GM19395 (cell line): ENCODE results near the gene SMOC1.

Experiments
- ATAC-seq: cut with Tn5 transposase; IDR thresholded peaks from one replicate; pipeline ENCODE4 v1.9.1; 2021; ENCODE audit warnings: mild to moderate bottlenecking, moderate library complexity; ENCODE audit not compliant: unreplicated experiment

Gene SMOC1

DNA sequence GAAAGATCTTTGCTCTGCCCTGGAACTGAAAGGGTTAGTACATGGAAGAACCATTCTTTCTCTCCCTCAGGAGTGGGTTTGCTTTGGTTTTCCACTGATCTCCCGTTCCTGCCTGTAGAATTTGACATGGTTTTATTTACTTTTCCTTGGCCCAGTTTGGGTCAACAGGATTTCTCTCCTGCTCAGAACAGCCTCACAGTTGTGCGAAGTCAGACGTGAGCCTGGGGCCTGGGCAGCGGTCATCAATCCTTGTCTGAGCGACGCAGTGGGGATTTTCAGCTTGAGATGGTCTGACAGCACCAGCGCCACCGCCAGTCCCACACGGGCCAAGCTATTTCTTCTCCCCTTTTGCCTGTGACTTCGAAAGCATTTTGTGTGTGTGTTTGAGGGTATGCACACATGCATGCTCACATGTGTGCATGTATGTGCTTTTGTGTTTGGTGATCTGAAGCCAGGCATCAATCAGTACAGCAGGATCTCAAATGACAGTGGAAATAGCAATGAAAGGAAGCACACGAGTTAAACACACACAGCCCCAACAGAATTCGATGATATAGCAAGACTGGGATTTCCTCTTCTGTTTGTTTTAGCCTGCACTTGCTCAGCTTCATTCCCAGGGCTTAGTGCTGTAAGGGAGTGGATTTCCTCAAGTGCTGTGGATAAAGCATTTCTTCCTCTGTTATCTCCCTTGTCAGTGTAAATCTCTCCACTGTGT is 58.3 kb downstream of the SMOC1 start:
- no peak for ATAC-seq

DNA sequence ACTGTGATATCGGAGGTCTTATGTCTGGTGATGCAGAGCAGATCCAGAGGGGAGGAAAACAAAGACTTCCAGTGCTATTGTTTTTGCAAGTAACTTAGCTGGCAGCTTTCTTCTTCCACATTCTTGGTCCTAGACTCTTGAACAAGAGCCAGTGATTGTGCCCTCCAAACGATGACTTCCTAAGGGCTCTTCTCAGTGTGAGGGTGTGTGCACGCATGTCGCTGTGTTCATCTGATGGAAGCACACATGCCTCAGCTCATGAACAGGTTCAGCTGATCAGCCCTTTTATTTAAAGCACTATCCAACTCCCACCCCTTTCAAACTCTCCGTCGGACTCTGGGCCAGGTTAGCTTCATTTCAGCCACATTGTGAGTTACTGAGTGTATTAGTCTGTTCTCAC is 59.5 kb downstream of the SMOC1 start:
- ATAC-seq: no peak

DNA sequence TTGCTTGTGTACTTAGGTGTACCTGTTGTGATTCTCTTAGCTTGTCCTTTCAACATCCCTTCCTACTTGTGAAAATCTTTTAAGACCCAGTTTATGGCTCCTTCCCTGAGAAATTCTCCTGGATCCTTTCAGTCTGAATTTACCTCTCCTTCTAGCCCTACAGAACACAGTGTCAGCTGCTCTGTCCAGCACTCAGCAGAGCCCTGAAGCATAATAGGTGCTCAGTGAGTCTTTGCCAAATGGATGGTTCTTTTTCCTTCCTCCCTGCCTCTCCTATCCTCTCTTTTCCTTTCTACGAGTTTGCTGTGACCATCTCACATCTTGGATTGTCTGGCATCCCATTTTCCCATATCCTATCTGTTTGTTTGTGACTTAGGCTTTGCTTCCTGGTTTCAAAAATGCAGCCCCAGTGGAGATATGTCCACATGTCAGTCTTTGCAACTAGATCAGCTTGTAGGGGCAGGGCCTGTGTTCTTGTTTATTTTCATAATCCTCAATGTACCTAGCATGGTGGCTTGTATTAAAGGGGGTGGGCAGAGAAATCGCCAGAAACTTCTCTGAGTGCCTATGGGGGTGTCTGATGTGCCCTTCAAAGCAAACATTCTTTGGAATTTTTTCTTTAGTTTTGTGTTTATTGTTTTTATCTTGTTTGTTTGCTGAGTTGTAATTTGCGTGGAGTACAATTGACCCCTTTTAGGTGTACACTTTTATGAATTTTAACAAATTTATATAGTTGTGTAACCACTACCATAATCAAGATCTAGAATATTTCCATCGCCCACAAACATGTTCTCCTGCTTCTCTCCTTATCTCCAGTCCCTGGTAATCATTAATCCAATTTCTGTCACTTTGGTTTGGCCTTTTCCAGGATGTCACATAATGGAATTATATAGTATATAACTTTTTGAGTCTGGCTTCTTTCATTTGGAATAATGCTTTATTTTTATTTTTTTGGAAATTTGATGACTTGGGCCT is 62.8 kb downstream of the SMOC1 start:
- no peak for ATAC-seq

DNA sequence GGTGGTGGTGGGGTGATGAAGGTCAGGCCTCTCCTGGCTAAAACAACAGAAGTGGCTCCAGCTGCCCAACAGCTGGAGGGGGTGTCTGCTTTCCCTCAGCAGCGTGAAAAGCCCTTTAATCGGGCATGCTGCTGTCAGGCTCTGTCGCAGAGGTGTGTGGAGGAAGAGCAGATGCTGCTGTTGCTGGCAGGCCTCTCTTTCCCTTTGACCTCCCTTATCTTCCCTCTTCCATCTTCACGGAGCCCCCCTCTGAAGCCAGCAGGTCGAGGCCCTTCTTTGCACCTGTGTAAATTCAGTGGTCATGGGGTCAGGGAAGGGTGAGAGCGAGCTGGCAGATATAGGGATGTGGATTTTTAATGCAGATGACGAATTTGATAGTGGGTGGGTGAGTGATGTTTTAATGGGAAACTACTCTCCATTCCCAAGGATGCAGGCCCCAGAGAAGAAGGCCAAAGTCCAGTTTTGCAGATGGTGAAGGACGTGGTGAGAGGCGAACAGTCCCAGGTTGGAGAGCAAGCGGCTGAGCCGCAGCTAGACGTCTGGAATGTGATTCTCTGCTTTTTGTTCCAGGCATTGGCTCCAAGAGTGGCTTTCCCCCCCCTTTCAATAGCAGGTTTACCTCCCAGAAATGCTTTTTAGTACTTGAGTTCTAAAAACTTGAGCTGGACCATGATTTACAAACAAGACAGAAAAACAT is 64.0 kb downstream of the SMOC1 start:
- no peak for ATAC-seq

DNA sequence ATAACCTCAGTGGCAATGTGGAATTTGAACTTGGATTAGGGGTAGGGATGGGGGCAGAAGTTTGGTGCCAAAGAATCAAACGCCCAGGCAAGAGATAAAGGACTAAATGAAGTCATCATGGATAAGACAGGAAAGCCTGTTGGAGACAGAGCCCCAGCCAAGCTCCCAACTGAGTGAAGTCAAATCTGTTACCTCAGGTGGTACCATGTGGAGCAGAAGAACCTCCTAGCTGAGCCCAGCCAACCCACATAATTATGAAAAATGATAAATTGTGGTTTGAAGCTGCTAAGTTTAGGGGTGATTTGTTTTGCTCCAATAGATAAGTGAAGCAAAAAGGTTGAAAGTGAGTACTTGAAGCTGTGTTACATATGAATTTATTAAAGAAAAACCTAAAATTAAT is 66.1 kb downstream of the SMOC1 start:
- no peak for ATAC-seq

DNA sequence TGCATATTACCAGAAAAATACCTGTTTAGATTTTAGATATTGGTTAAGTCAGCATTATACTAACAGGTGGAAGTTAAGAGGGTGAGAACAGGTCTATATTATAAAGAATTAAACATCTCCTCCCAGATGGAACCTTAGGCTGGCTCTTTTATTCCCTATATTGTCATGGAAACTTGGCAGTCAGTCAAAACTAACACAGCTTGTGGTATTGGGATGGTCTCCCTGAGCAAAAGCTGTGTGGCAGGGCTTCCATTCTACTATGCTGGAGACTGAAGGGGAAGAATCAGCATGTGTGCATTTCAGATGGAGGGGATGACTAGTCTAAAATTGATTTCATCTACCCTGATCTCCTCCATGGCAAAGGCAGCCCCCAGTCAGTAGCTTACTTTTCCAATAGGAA is 66.7 kb downstream of the SMOC1 start:
- ATAC-seq: no peak

DNA sequence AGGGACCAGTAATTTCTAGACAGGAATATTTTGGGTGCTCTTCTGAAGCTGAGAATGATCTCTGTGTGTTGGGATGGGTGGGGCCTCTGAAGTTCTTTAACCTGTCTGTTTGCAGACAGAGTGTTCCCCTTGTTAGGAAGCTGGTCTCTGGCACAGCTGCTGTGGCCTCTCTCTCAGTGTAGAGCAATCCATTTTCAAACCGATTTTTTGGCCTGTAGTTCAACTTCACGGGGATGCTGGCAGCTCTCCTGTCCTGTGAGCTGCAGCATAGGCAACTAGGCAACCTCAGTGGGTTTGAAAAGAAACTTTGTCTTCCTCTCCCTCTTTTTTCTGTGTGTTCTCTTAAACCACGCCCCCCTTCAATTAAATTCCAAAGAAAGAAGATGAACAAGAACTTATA is 69.1 kb downstream of the SMOC1 start:
- ATAC-seq: no peak

DNA sequence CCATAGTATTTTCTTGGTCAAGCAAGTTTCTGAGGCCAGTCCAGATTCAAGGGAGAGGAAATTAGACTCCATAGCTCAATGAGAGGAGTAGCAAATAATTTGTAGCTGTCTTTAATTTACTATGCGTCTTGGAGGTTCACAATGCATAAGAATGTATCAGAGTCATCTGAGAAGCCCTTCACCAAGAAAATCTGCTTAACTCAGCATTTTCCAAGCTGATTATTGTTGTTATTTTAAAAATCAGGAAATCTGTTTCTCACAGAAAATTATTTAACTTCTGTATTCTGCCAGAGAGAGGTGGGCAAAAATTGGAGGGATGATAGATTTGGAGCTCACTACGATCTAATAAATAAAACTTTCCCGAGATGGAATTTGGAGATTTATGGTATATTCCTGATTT is 72.0 kb downstream of the SMOC1 start:
- no peak for ATAC-seq

DNA sequence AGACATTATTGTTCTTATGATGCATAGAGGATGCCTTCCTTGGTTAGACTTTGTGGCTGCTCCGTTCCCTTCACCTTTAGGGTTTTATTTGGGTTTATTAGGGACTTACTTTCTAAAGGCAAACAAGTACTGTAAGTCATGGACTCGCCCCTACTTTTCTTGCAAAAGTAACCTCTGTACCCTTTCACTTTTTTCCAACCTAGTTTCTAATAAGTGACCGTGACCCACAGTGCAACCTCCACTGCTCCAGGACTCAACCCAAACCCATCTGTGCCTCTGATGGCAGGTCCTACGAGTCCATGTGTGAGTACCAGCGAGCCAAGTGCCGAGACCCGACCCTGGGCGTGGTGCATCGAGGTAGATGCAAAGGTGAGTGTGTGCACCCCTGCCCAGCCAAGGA is 72.7 kb downstream of the SMOC1 start:
- no peak for ATAC-seq

DNA sequence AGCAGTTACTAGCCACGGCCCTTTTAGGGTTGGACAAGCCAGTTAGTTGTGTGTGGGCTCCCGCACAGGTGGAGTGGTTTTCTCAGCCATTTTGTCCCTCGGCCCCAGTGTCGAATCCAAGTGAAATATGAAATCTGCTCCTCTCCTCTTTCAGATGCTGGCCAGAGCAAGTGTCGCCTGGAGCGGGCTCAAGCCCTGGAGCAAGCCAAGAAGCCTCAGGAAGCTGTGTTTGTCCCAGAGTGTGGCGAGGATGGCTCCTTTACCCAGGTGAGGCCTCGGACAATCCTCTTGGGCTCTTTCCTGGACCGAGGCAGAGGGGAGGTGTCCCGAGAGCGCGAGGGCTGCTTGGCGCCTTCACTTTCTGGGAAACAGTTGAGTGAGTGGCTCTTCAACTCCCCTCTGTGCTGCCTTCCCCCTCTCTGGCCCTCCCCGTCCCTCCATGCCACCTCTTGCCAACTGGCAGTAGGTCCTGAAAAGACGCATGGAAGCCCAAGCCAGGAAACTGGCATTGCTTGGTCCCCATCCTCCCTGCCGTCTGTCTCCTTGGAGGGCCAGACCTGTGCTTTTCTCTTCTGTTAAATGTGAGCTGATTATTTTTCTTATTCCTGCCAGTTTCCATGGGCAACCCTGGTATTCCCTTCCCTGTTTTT is 74.2 kb downstream of the SMOC1 start:
- ATAC-seq: no peak

DNA sequence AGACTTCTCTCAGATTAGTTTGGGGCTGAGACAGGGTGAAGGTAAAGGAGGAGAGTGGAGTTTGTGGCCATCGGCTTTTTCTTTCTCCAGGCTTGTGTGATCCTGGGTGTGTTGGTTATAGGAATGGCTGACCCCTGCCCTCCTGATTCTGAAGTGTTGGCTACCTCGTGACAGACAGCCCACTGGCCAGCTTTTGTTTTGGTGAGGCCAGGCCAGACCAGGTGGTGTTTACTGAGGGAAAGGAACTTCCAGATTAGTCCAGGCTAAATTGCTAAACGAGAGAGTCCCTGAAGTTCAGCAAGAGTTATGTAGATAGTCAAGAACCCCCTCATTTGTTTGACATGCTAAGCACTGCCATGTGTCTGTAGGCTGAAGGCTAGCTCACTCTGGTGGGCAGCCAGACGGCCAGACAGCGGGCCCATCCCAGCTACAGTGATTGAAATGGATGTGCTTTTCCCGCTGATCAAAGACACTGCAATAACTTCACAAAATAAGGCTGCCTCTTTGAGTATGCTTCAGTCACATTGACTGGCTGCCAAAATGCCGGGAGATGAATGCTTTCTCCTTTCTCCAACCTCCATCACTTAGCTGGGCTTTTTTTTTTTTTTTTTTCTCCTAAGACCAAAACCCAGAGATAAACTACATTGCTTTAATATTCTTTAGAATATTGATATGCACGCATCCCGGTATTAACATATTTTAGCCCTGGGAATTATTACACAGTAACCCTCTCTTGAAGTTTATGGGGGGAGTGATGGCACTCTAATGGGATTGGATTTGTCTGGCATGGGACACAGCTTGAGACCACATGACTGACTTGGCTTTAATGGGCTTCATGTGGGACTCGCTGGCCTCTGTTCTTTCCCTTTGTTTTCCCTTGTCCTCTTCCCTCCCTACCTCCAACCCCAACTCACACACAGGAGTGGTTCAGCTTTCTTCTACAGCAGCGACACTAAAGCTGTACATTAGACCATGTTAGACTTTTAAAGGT is 76.9 kb downstream of the SMOC1 start:
- ATAC-seq: no peak

DNA sequence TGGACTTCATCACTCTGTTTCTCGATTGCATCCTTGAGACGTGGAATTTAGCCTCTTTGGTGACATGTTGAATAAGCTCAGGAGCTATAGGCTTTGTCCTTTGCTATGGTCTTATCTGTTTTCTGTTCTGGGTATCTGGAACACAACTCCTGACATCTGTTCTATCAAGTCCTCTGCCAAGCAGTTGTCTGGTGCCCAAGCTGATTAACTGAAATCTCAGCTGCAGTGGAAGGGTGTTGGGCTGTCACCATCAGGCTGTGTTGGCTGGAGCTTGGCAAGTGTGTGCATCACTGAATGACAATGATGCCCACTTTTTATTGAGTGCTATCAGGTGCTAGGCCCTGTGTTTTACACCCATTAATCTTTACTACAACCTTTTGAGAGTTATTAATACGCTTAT is 77.8 kb downstream of the SMOC1 start:
- ATAC-seq: no peak

DNA sequence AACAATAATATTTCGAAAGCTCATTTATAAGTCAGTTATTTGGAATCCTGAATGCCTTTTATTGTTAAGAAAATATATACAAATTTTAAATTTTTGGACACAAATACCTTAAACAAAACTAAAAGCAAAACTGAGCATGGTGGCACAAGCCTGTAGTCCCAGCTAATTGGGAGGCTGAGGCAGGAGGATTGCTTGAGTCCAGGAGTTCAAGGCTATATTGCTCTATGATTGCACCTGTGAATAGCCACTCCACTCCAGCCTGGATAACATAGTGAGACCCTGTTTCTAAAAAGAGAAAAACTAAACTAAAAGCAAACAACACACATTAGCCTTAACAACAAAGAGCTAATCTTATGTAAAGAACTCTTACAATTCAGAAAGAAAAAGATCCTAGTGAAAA is 78.8 kb downstream of the SMOC1 start:
- ATAC-seq: no peak

DNA sequence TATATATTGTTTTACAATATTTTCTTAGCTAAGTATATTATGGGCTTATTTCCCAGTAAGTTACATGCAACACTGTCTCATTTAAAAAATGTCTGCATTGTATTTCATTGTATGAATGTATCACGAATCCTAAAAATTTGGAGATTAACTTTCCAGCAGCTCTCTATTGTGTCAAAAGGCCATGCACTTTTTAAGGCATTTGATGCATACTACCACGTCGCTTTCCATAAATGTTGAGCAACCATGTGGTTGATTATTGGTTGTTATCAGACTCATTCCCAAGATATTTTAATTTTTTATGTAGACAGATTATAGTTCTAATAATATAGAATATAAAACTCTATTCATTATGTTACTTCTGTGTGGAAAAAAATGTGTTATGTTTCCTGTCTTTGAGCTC is 79.9 kb downstream of the SMOC1 start:
- ATAC-seq: no peak

DNA sequence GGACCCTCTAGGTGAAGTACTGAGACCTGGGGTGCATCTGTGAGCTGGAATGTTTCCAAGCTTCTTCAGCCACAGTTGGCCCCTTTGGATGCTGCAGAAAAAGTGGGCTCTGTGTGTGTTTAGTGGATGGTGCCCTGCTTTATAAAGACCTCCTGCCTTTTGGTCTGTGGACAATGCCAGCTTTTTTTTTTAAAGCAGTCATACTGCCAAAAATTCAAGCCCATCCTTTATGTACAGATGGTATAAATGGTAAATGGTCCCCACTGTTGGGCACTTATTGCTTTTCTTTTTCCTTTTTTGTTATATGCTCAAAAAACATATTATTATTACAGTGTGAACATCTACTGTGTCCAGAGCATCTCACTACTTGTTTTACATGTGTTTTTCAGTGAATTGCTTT is 81.1 kb downstream of the SMOC1 start:
- no peak for ATAC-seq

DNA sequence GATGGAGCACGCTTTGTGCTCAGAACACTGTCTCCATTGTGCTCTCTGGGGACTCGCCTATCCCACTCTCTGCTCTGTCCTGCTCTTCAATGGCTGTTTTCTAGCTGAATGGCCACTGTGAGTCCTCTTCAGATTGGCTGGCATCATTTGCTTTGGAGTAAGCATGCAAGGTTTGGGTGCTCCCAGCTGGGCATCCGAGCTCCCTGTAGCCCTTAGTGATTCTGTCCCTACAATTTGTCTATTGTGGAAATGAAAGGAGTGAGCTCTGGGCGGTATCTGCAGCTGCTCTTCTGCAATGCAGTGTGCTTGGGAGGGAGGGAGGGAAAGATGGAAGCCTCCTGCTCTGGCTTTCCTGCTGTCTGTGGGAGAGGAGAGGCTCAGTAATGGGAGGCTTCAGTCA is 84.8 kb downstream of the SMOC1 start:
- ATAC-seq: no peak

DNA sequence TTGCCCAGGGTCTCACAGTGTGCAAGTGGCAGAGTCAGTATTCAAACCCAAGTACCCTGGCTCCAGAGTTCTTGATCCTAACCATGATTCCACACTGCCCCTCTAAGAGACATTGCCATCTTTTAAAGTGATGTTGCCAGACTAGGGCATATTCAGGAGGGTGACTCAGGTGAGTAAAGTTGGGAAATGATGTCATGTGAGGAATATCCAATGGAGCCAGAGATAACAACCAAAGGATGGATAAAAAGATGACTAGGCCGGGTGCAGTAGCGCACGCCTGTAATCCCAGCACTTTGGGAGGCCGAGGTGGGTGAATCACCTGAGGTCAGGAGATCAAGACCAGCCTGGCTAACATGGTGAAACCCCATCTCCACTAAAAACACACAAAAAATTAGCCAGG is 85.6 kb downstream of the SMOC1 start:
- no peak for ATAC-seq

DNA sequence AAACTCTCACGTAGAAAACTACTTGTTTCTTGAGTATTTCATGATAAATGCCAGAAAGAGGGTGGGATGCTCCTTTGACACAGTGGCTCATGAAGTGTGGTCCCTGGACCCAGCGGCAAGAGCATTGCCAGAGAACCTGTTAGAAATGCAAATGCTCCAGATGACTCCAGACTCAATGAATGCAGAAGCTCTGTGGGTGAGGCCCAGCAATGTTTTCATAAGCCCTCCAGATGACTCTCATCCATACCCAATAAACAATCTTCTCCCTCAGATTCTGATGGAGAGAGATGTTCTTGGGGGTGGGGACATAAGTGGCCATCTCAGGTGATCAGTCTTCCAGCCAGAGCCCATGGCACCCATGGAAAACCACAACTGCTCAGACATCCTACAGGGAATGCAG is 88.9 kb downstream of the SMOC1 start:
- ATAC-seq: no peak

DNA sequence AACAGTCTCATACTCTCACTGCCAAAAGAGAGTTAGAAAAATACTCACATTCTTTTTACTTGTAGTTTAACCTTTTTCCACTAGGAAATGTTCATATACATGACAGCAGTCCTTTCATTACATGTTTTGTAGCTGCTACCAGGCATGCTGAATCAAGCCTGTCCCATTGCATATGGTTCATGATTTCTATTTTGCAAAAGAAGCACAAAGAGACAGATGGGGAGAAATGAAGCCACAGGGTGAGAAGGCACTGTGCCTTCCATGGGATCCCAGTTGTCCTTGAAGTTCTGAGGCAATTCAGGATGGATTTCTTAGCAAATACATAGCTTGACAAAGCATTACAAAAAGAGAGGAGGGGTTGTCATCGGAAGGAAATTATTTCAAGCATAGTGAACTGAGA is 89.5 kb downstream of the SMOC1 start:
- no peak for ATAC-seq

DNA sequence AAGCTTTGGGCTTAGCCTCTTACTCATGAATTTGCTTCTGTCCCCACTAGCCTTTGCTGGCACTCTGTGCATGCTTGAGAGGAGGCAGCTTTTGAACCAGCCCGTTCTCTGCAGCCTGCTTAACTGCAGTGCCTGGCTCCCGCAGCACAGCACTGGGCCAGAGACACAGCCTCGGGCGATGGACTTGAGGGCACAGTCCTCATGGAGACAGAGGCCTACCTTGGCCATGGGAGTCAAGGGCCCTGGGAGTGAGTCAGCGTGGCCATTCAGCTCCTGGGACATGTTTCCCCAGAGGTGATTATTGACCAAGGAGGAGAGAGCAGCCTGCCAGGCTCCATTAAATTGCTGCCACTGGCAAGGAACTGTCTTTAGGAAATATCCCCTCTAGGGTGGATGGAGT is 93.5 kb downstream of the SMOC1 start:
- no peak for ATAC-seq
